SK-N-MC (cell line): ENCODE measurements around the gene NAGA.
"Not testable (repeated sequence)": the region's sequence is repeated elsewhere in the genome, so short reads cannot be mapped to it uniquely, and the experiment has no call there.

ENCODE experiments used
- EZH2 ChIP-seq: fragments of 200-600 bp; sonication (generic); IDR thresholded peaks from one replicate; pipeline ENCODE4 v1.6.1; 2017; ENCODE audit warnings: antibody characterized with exemption
- POLR2AphosphoS5 ChIP-seq: IDR thresholded peaks from 2 replicates; pipeline ENCODE4 v1.6.1; 2012; ENCODE audit warnings: mild to moderate bottlenecking, low read depth, low read length, borderline replicate concordance

DNA sequence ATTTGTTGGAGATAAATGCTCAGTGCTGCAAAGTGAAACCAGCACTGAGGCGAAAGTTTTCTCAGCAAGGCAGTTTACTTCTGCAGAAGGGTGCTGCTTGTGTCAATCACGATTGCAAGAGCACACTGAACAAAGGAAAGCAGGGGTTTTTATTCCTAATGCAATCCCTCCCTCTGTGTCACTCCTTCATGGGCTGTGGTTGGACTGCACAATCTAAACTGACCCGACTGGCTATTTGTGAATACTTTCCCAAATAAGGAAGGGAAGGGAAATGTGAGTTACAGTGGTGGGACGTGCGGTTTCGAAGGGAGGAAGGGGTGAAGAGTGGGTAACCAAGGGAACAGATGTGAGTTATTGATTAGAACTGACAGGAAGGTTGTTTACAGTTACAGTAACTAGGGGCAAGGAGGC, 44.8 kb upstream of the NAGA start:
- not testable (repeated sequence) for TF ChIP-seq POLR2AphosphoS5, EZH2
